GM12872 (cell line): ENCODE data around the gene SCO2.

Experiments
- CTCF ChIP-seq: IDR thresholded peaks from 3 replicates; pipeline ENCODE4 v1.5.1; 2011; ENCODE audit warnings: low read depth, mild to moderate bottlenecking, low read length, moderate library complexity; ENCODE audit not compliant: insufficient read depth

SCO2 gene

GRCh38 chr22:50483106-50483505 is 42.3 kb downstream of the SCO2 start:
- TF ChIP-seq CTCF: no peak

DNA sequence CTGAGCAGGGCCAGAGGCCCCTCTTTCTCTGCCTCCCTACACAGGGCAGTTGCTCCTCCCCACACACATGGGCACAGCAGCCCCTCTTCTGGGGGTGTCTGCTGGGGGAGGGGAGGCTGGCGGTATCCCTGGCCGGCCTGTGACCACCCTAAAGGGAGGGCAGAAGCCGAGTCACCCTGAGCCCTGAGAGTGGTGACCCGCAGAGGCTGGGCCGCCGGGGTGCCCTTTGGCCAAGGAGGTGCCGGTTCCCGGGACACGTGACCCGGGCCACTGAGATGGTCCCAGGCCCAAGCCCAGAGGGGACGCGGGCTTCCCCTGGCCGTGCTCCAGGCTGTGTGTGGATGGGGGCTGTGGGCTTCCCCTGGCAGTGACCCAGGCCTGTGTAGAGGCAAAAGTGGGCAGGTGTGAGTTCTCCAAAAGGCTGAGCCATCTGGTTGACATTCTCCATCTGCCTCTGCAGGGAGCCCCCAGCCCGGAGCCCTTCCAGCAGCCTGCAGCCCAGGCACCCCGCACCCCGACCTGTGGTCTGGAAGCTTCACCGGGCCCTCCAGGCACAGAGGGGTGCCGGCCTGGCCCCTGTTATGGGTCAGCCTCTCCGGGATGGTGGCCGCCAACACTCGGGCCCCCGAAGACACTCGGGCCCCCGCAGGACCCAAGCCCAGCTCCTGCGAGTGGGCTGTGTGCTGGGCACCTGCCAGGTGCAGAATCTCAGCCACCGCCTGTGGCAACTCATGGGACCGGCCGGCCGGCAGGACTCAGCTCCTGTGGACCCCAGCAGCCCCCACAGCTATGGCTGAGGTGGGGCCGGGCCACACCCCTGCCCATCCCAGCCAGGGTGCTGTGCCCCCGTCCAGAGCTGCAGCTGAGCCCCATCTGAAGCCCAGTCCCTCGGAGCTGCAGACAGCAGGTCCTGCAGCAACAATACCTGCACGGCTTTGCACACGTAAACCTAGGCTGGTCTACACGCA is 43.0 kb downstream of the SCO2 start:
- TF ChIP-seq CTCF: no peak

- no peak for TF ChIP-seq CTCF
These were observed 43.8 kb downstream of the SCO2 start, which contains the start of gene ADM2 for GRCh38 chr22:50481440-50482106. ADM2 (plus strand) TSS chr22:50481543; CDS start chr22:50481848, 305 bp downstream.

DNA sequence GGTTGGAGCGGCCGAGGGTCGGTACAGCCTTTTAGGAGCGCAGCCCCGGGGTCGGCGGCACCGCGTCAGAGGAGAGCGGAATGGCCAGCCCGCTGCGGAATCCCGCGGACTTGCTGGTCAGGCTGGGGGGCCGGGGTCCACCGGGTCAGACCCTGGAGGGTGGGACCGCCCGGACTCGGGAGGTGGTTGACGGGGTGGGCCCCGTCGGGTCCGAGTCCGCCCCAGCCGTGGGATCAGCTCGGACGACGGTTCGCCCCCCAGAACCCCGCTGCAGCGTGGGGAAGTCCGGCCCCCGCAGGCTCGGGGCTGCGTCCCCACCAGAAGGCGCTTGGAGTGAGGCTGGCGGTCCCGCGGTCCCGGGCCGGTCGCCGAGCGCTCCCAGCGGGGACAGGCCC is 44.4 kb downstream of the SCO2 start:
- no peak for TF ChIP-seq CTCF

DNA sequence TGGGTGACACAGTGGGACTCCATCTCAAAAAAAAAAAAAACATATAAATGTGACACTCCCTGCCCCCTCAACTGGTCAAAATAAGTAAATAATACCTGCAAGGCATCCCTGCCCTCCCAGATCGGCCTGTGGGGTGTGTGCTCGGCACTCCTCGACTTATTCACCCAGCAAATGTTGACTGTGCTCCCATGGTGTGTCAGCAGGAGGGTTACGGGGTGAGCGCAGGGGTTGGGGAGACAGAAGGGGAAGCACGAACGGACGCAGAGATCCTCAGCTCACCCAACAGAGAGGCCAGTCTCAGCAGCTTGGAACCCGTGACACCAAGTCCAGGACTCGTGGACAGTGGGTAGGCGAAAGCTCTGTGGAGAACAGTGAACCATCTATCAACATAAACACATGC is 45.7 kb downstream of the SCO2 start:
- no peak for TF ChIP-seq CTCF

GRCh38 chr22:50477923-50478322 is 47.5 kb downstream of the SCO2 start:
- no peak for TF ChIP-seq CTCF

- TF ChIP-seq CTCF: no peak
These were observed 48.5 kb downstream of the SCO2 start for GRCh38 chr22:50476868-50477267.
